ENCODE results near the gene PURB. TPM values are rescaled to one million over a fixed set of nuclear protein-coding genes. Genes with fewer than 3 reads are reported as not detected.

Gene PURB
- total RNA-seq, 1 experiment from 2014 or later: 26.3 TPM

GRCh38 chr7:44894888-44895580 lies 9.7 kb upstream of the PURB start:
- CTCF ChIA-PET: no interaction called here
- H3K4me1 Mint-ChIP-seq (ENCODE audit: low read depth, unreplicated experiment): no peaks in the 10 kb centered on the region
- no peak overlapping the region for H3K27ac Mint-ChIP-seq (ENCODE audit: unreplicated experiment)
- POLR2A ChIA-PET: no interaction called here
- H3K4me1 ChIP-seq: no peaks in the 10 kb centered on the region
- no peaks in the 10 kb centered on the region for H3K9me3 Mint-ChIP-seq (ENCODE audit: unreplicated experiment)
- no peaks in the 10 kb centered on the region for H3K27me3 ChIP-seq (replicated peaks; ENCODE audit: control insufficient read depth, insufficient read depth, low read length)
- intact Hi-C loops (cut with micrococcal nuclease; ENCODE audit: unreplicated experiment): no loop called here
- H3K36me3 Mint-ChIP-seq (ENCODE audit: insufficient read depth, unreplicated experiment): no peaks in the 10 kb centered on the region
- H3K36me3 ChIP-seq (ENCODE audit: control insufficient read depth, insufficient read depth, low read length): no peaks in the 10 kb centered on the region
- TF ChIP-seq, protein P1, sequence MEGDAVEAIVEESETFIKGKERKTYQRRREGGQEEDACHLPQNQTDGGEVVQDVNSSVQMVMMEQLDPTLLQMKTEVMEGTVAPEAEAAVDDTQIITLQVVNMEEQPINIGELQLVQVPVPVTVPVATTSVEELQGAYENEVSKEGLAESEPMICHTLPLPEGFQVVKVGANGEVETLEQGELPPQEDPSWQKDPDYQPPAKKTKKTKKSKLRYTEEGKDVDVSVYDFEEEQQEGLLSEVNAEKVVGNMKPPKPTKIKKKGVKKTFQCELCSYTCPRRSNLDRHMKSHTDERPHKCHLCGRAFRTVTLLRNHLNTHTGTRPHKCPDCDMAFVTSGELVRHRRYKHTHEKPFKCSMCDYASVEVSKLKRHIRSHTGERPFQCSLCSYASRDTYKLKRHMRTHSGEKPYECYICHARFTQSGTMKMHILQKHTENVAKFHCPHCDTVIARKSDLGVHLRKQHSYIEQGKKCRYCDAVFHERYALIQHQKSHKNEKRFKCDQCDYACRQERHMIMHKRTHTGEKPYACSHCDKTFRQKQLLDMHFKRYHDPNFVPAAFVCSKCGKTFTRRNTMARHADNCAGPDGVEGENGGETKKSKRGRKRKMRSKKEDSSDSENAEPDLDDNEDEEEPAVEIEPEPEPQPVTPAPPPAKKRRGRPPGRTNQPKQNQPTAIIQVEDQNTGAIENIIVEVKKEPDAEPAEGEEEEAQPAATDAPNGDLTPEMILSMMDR (IDR thresholded peaks at IDR 0.05; ENCODE audit: insufficient read depth in 1 of 2, low read depth in 1 of 2, low read length in 1 of 2, severe bottlenecking in 1 of 2, unreplicated experiment in 1 of 2): no peak
- no peak for DNase-seq
- BruUV-seq (replicated peaks): no TSS peak
- H3K27me3 Mint-ChIP-seq (ENCODE audit: insufficient read depth, unreplicated experiment): peaks cover 2% of the 10 kb centered on the region
- no peak overlapping the region for H3K4me3 Mint-ChIP-seq (ENCODE audit: unreplicated experiment)
- H3K4me3 ChIP-seq (ENCODE audit: low read depth, low read length): no peak overlapping the region
- H3K9me3 ChIP-seq: no peaks in the 10 kb centered on the region

- TF ChIP-seq, protein P1 (IDR thresholded peaks at IDR 0.05; ENCODE audit: insufficient read depth in 1 of 2, low read depth in 1 of 2, low read length in 1 of 2, severe bottlenecking in 1 of 2, unreplicated experiment in 1 of 2): no peak
- H3K9me3 ChIP-seq: no peaks in the 10 kb centered on the region
- no peak overlapping the region for H3K4me3 Mint-ChIP-seq (ENCODE audit: unreplicated experiment)
- no peak for DNase-seq
- no peaks in the 10 kb centered on the region for H3K36me3 Mint-ChIP-seq (ENCODE audit: insufficient read depth, unreplicated experiment)
- H3K27ac Mint-ChIP-seq (ENCODE audit: unreplicated experiment): no peak overlapping the region
- no peaks in the 10 kb centered on the region for H3K9me3 Mint-ChIP-seq (ENCODE audit: unreplicated experiment)
- H3K27me3 Mint-ChIP-seq (ENCODE audit: insufficient read depth, unreplicated experiment): peaks cover 2% of the 10 kb centered on the region
- POLR2A ChIA-PET: no interaction called here
- intact Hi-C loops (cut with micrococcal nuclease; ENCODE audit: unreplicated experiment): no loop called here
- no peak overlapping the region for H3K4me3 ChIP-seq (ENCODE audit: low read depth, low read length)
- no TSS peak for BruUV-seq (replicated peaks)
- H3K36me3 ChIP-seq (ENCODE audit: control insufficient read depth, insufficient read depth, low read length): no peaks in the 10 kb centered on the region
- H3K4me1 Mint-ChIP-seq (ENCODE audit: low read depth, unreplicated experiment): no peaks in the 10 kb centered on the region
- CTCF ChIA-PET: no interaction called here
- H3K27me3 ChIP-seq (replicated peaks; ENCODE audit: control insufficient read depth, insufficient read depth, low read length): no peaks in the 10 kb centered on the region
- H3K4me1 ChIP-seq: no peaks in the 10 kb centered on the region
Observed at GRCh38 chr7:44893710-44894234, 8.4 kb upstream of the PURB start.

GRCh38 chr7:44891791-44892190 lies 6.5 kb upstream of the PURB start:
- CTCF ChIA-PET: no interaction called here
- Histone ChIP-seq H3K27me3 (replicated peaks; ENCODE audit: control insufficient read depth, insufficient read depth, low read length) (no peaks in the 10 kb centered on the region), H3K36me3 (ENCODE audit: control insufficient read depth, insufficient read depth, low read length) (no peaks in the 10 kb centered on the region), H3K4me3 (ENCODE audit: low read depth, low read length) (no peak overlapping the region), H3K9me3 (no peaks in the 10 kb centered on the region), H3K4me1 (no peaks in the 10 kb centered on the region)
- H3K9me3 Mint-ChIP-seq (ENCODE audit: unreplicated experiment): no peaks in the 10 kb centered on the region
- DNase-seq: no peak
- no peak overlapping the region for H3K4me3 Mint-ChIP-seq (ENCODE audit: unreplicated experiment)
- no peaks in the 10 kb centered on the region for H3K36me3 Mint-ChIP-seq (ENCODE audit: insufficient read depth, unreplicated experiment)
- no peaks in the 10 kb centered on the region for H3K4me1 Mint-ChIP-seq (ENCODE audit: low read depth, unreplicated experiment)
- BruUV-seq (replicated peaks): no TSS peak
- H3K27ac Mint-ChIP-seq (ENCODE audit: unreplicated experiment): no peak overlapping the region
- intact Hi-C loops (cut with micrococcal nuclease; ENCODE audit: unreplicated experiment): no loop called here
- H3K27me3 Mint-ChIP-seq (ENCODE audit: insufficient read depth, unreplicated experiment): no peaks in the 10 kb centered on the region
- POLR2A ChIA-PET: no interaction called here
- TF ChIP-seq, protein P1 (IDR thresholded peaks at IDR 0.05; ENCODE audit: insufficient read depth in 1 of 2, low read depth in 1 of 2, low read length in 1 of 2, severe bottlenecking in 1 of 2, unreplicated experiment in 1 of 2): no peak

All from Caco-2 (cell line).